Suprapubic skin (tissue), 4 donors: ENCODE results near the gene MRPL24. TPM values are rescaled to one million over a fixed set of nuclear protein-coding genes. Genes with fewer than 3 reads are reported as not detected.
"Not testable (repeated sequence)": the region's sequence is repeated elsewhere in the genome, so short reads cannot be mapped to it uniquely, and the experiment has no call there.

Experiments
- DNase-seq, 2 donors: peaks; one replicate each; pipeline ENCODE4 v3.0.0-alpha.2; 2019; ENCODE audit warnings: low spot score in 2 of 2
- H3K27ac ChIP-seq: fragments of 200-600 bp; sonication (generic); one replicate; pipeline ENCODE4 v1.5.1; 2019
- H3K27me3 ChIP-seq: fragments of 200-600 bp; sonication (generic); one replicate; pipeline ENCODE4 v1.5.1; 2019
- H3K36me3 ChIP-seq: fragments of 200-600 bp; sonication (generic); one replicate; pipeline ENCODE4 v1.5.1; 2019
- H3K4me1 ChIP-seq: fragments of 200-600 bp; sonication (generic); one replicate; pipeline ENCODE4 v1.5.1; 2019
- H3K4me3 ChIP-seq: fragments of 200-600 bp; sonication (generic); one replicate; pipeline ENCODE4 v1.5.1; 2019; ENCODE audit warnings: mild to moderate bottlenecking
- H3K9me3 ChIP-seq: fragments of 200-600 bp; sonication (generic); one replicate; pipeline ENCODE4 v1.5.1; 2019
- EP300 ChIP-seq: sonication (generic); formaldehyde crosslinking; IDR thresholded peaks from one replicate; pipeline ENCODE4 v1.6.1; 2017; ENCODE audit warnings: antibody characterized with exemption
- POLR2A ChIP-seq, 2 donors: fragments of 450-650 bp; IDR thresholded peaks; one replicate each; pipeline ENCODE4 v1.6.1; 2017; ENCODE audit warnings: antibody characterized with exemption in 2 of 2, mild to moderate bottlenecking in 2 of 2, moderate library complexity in 2 of 2
- POLR2AphosphoS5 ChIP-seq, 3 donors: sonication (generic); formaldehyde crosslinking; IDR thresholded peaks; one replicate each; pipeline ENCODE4 v1.6.1; 2017; ENCODE audit warnings: antibody characterized with exemption in 3 of 3
- WGBS: methylation state at CpG from one replicate; pipeline ENCODE4 v1.1.5; 2018; 5-methylcytosine and 5-hydroxymethylcytosine counted together
- total RNA-seq, 4 donors: library from RNA; depleted of rRNA; stranded (reverse); fragments of >200 nt; gene quantifications; one replicate each; pipeline ENCODE4 v1.1.0, GENCODE V29; 2016
- TF ChIP-seq, protein P1 (sequence below), 2 donors: fragments of 200-600 bp in 1 of 2; fragments of 450-650 bp in 1 of 2; sonication (generic) in 1 of 2; IDR thresholded peaks; one replicate each; pipeline ENCODE4 v1.5.1; 2016 to 2019; ENCODE audit warnings: antibody characterized with exemption in 2 of 2, mild to moderate bottlenecking in 1 of 2, moderate library complexity in 1 of 2

MRPL24 gene
- total RNA-seq, 4 donors from 2014 or later, result 33.6 to 66.6 (median 55.0) TPM

GRCh38 chr1:156760092-156760795, 19.4 kb upstream of the MRPL24 start:
- TF ChIP-seq EP300, result no peak
- TF ChIP-seq, protein P1, sequence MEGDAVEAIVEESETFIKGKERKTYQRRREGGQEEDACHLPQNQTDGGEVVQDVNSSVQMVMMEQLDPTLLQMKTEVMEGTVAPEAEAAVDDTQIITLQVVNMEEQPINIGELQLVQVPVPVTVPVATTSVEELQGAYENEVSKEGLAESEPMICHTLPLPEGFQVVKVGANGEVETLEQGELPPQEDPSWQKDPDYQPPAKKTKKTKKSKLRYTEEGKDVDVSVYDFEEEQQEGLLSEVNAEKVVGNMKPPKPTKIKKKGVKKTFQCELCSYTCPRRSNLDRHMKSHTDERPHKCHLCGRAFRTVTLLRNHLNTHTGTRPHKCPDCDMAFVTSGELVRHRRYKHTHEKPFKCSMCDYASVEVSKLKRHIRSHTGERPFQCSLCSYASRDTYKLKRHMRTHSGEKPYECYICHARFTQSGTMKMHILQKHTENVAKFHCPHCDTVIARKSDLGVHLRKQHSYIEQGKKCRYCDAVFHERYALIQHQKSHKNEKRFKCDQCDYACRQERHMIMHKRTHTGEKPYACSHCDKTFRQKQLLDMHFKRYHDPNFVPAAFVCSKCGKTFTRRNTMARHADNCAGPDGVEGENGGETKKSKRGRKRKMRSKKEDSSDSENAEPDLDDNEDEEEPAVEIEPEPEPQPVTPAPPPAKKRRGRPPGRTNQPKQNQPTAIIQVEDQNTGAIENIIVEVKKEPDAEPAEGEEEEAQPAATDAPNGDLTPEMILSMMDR (IDR thresholded peaks at IDR 0.05), result no peak
- no peak for TF ChIP-seq POLR2AphosphoS5 (IDR thresholded peaks at IDR 0.05)
- TF ChIP-seq POLR2A (IDR thresholded peaks at IDR 0.05), result no peak
- H3K27ac ChIP-seq, result no peak overlapping the region
- H3K27me3 ChIP-seq, result no peaks in the 10 kb centered on the region
- H3K4me1 ChIP-seq, result no peaks in the 10 kb centered on the region
- H3K4me3 ChIP-seq, result no peak overlapping the region
- WGBS, result 64% methylated on average over 6 of the region's 6 CpGs
- no peaks in the 10 kb centered on the region for H3K36me3 ChIP-seq
- no peaks in the 10 kb centered on the region for H3K9me3 ChIP-seq
- no peak for DNase-seq

- H3K27ac ChIP-seq, H3K9me3 ChIP-seq, H3K27me3 ChIP-seq, H3K4me3 ChIP-seq, DNase-seq, H3K36me3 ChIP-seq: not testable (repeated sequence)
- H3K4me1 ChIP-seq, result peaks cover 13% of the 10 kb centered on the region
- 88% methylated on average over 10 of the region's 10 CpGs for WGBS
These were observed 16.8 kb upstream of the MRPL24 start for GRCh38 chr1:156757572-156758253.

- DNase-seq, result no peak
- H3K9me3 ChIP-seq, result no peaks in the 10 kb centered on the region
- no peak for TF ChIP-seq POLR2AphosphoS5 (IDR thresholded peaks at IDR 0.05)
- TF ChIP-seq, protein P1 (IDR thresholded peaks at IDR 0.05), result no peak
- no peak for TF ChIP-seq EP300
- TF ChIP-seq POLR2A (IDR thresholded peaks at IDR 0.05), result no peak
- 81% methylated on average over 1 of the region's 1 CpG for WGBS
- H3K4me1 ChIP-seq, result peaks cover 19% of the 10 kb centered on the region
- H3K4me3 ChIP-seq, result no peak overlapping the region
- H3K27me3 ChIP-seq, result no peaks in the 10 kb centered on the region
- no peaks in the 10 kb centered on the region for H3K36me3 ChIP-seq
- H3K27ac ChIP-seq, result no peak overlapping the region
These were observed 15.5 kb upstream of the MRPL24 start for GRCh38 chr1:156756355-156756754.

DNA sequence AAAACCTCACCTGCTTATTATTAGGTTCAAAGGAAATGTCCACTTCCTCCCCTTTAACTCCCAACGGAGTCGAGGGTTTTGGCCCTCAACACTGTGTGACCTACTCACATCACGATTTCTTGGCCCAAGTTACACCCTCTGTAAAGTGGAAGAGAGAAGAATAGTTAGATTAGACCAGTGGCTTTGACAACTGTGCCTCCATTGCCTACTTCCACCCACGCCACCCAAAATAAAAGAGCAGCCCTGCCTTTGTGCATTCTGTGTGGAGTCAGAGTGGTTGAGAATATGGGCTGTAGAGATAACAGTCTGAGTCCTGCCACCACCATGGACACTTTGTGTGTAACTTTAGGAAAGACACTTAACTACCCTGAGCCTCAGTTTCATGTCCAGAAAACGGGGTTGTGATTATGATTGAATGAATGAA, 14.7 kb upstream of the MRPL24 start:
- Histone ChIP-seq H3K4me1 (peaks cover 19% of the 10 kb centered on the region), H3K4me3 (no peak overlapping the region), H3K27ac (no peak overlapping the region), H3K9me3 (no peaks in the 10 kb centered on the region), H3K36me3 (no peaks in the 10 kb centered on the region), H3K27me3 (no peaks in the 10 kb centered on the region)
- TF ChIP-seq, protein P1 (IDR thresholded peaks at IDR 0.05), result no peak
- TF ChIP-seq EP300 (no peak), POLR2AphosphoS5 (IDR thresholded peaks at IDR 0.05) (no peak), POLR2A (IDR thresholded peaks at IDR 0.05) (no peak)
- 69% methylated on average over 5 of the region's 5 CpGs for WGBS
- DNase-seq, result no peak

- no peak for DNase-seq
- Histone ChIP-seq H3K4me1 (peaks cover 27% of the 10 kb centered on the region), H3K27ac (no peak overlapping the region), H3K27me3 (no peaks in the 10 kb centered on the region), H3K36me3 (no peaks in the 10 kb centered on the region), H3K9me3 (no peaks in the 10 kb centered on the region), H3K4me3 (no peak overlapping the region)
- WGBS, result 87% methylated on average over 8 of the region's 8 CpGs
- TF ChIP-seq EP300 (no peak), POLR2A (IDR thresholded peaks at IDR 0.05) (no peak), POLR2AphosphoS5 (IDR thresholded peaks at IDR 0.05) (no peak)
- TF ChIP-seq, protein P1 (IDR thresholded peaks at IDR 0.05), result no peak
These were observed 13.3 kb upstream of the MRPL24 start for GRCh38 chr1:156754219-156754618.
